MM.1S (cell line): ENCODE measurements around the gene NEGR1.

Experiments
- EZH2 ChIP-seq: fragments of 300-600 bp; sonication (generic); optimal IDR thresholded peaks from 2 replicates; pipeline ENCODE3; 2017; ENCODE audit warnings: low read depth, mild to moderate bottlenecking, antibody characterized with exemption, low read length, mixed read lengths
- EZH2phosphoT487 ChIP-seq: fragments of 300-600 bp; sonication (generic); IDR thresholded peaks from 2 replicates; pipeline ENCODE4 v1.6.1; 2018; ENCODE audit warnings: antibody characterized with exemption, low read length
- TF ChIP-seq, protein P1 (sequence below): fragments of 300-600 bp; sonication (generic); IDR thresholded peaks from 2 replicates; pipeline ENCODE4 v1.5.1; 2016; ENCODE audit warnings: antibody characterized with exemption, low read length, mixed read lengths

DNA sequence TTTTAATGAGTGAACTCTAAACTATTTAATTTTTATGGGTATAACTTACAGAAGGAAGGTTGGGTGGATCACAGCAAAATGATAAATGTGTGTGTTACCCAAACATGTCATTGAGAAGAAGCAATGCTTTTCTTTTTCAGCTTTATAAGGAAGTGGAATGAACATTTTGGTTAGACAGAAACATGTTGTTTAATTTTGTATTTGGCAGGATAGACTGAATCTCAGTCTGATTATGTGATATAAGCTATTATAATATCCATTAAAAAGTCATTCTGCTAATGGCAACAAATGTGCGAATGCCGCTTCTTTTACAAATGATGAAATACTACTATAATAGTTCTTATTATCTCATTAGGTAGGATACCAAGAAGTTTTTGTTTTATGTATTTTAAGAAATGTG lies 919.6 kb downstream of the NEGR1 start:
- TF ChIP-seq, protein P1, sequence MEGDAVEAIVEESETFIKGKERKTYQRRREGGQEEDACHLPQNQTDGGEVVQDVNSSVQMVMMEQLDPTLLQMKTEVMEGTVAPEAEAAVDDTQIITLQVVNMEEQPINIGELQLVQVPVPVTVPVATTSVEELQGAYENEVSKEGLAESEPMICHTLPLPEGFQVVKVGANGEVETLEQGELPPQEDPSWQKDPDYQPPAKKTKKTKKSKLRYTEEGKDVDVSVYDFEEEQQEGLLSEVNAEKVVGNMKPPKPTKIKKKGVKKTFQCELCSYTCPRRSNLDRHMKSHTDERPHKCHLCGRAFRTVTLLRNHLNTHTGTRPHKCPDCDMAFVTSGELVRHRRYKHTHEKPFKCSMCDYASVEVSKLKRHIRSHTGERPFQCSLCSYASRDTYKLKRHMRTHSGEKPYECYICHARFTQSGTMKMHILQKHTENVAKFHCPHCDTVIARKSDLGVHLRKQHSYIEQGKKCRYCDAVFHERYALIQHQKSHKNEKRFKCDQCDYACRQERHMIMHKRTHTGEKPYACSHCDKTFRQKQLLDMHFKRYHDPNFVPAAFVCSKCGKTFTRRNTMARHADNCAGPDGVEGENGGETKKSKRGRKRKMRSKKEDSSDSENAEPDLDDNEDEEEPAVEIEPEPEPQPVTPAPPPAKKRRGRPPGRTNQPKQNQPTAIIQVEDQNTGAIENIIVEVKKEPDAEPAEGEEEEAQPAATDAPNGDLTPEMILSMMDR, result no peak
- TF ChIP-seq EZH2phosphoT487 (no peak), EZH2 (no peak)
